ENCODE results near the gene SCRN1. TPM values are rescaled to one million over a fixed set of nuclear protein-coding genes. Genes with fewer than 3 reads are reported as not detected.

SCRN1 gene
- total and polyA plus RNA-seq, 2 experiments from 2014 or later: 47.1 to 73.5 TPM

DNA sequence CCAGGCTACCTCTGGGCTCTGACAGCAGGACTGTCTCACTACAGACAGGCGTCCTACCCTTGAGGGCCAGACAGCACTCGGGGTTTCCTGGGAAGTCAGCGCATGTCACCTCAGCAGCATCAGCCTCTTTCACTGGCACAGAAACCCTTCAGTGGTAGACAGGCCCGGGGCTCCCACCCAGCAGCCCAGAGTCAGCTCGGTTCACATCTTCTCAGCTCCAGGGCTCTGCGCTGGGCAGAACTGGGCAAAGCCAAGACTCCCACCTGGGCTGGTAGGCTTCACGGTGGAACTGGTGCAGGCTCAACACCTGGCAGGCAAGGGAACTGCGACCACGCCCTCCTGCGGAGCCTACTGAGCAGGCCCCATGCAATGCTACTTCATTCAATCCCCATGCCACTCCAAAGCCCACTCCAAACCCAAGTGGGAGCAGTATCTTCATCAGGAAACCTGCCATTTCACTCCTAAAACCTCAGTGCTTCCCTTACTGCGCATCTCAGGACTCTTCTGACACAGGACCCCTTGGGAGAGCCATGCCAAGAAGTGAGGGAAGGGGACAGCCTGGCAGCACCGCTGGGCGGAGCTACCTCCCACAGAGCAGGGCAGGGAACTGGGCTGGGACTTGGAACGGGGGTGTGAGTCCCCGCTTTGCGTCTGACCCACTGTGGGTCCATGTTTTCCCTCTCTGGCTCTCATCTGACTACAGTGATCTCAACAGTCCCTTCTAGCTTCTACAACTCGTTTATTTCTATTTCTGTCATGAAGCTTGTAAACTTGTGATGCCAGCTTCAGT lies 60.4 kb downstream of the SCRN1 start:
- 96% methylated on average over 17 of the region's 17 CpGs for WGBS (ENCODE audit: low lambda C conversion rate, missing lambda C conversion rate)

DNA sequence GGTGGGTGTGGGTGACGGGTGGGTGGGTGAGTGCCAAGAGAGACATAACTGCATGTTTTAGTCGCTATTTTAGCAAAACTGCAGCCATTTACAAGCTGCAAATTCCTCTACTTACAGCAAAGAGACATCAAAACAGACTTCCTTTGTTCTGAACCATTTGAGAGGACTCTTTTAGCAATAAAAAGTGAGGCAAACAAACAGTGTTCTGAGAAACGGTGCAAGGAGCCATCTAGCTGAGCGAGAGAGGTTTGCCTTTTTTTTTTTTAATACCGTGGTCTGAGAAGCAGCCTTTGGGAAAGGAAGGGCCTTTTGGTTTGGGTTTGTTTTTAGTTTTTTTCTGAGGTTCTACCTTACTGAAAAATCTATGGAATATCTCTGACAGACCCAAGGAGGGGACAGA lies 62.9 kb downstream of the SCRN1 start:
- Histone ChIP-seq H3K4me3 (no peak overlapping the region), H3K27me3 (no peaks in the 10 kb centered on the region), H3K4me2 (no peak overlapping the region), H3K36me3 (replicated peaks; ENCODE audit: insufficient read depth, low read depth) (no peaks in the 10 kb centered on the region), H3K79me2 (no peaks in the 10 kb centered on the region), H4K20me1 (ENCODE audit: insufficient read depth, poor library complexity, severe bottlenecking) (no peaks in the 10 kb centered on the region), H3K9me3 (ENCODE audit: low read depth) (no peaks in the 10 kb centered on the region), H3K27ac (peak overlapping the region; percentile 55), H3K9me2 (replicated peaks; ENCODE audit: insufficient read depth) (no peaks in the 10 kb centered on the region), H2AFZ (no peak overlapping the region), H3K4me1 (ENCODE audit: insufficient read depth) (no peaks in the 10 kb centered on the region)
- WGBS (ENCODE audit: low lambda C conversion rate, missing lambda C conversion rate): 36% methylated on average over 4 of the region's 5 CpGs
- DNase-seq (ENCODE audit: low spot score): no peak
- TF ChIP-seq EZH2phosphoT487 (IDR thresholded peaks at IDR 0.05; ENCODE audit: low read depth, severe bottlenecking, unreplicated experiment) (no peak), EZH2 (IDR thresholded peaks at IDR 0.05; ENCODE audit: borderline replicate concordance) (no peak)
- TF ChIP-seq, protein P1, sequence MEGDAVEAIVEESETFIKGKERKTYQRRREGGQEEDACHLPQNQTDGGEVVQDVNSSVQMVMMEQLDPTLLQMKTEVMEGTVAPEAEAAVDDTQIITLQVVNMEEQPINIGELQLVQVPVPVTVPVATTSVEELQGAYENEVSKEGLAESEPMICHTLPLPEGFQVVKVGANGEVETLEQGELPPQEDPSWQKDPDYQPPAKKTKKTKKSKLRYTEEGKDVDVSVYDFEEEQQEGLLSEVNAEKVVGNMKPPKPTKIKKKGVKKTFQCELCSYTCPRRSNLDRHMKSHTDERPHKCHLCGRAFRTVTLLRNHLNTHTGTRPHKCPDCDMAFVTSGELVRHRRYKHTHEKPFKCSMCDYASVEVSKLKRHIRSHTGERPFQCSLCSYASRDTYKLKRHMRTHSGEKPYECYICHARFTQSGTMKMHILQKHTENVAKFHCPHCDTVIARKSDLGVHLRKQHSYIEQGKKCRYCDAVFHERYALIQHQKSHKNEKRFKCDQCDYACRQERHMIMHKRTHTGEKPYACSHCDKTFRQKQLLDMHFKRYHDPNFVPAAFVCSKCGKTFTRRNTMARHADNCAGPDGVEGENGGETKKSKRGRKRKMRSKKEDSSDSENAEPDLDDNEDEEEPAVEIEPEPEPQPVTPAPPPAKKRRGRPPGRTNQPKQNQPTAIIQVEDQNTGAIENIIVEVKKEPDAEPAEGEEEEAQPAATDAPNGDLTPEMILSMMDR (IDR thresholded peaks at IDR 0.05; ENCODE audit: poor library complexity): no peak

More for the DNA sequence above, 60.4 kb downstream of the SCRN1 start:
- H4K20me1 ChIP-seq (ENCODE audit: insufficient read depth, poor library complexity, severe bottlenecking): no peaks in the 10 kb centered on the region
- H2AFZ ChIP-seq: no peak overlapping the region
- no peaks in the 10 kb centered on the region for H3K27me3 ChIP-seq
- TF ChIP-seq EZH2phosphoT487 (IDR thresholded peaks at IDR 0.05; ENCODE audit: low read depth, severe bottlenecking, unreplicated experiment) (no peak), EZH2 (IDR thresholded peaks at IDR 0.05; ENCODE audit: borderline replicate concordance) (no peak)
- TF ChIP-seq, protein P1 (IDR thresholded peaks at IDR 0.05; ENCODE audit: poor library complexity): no peak
- no peaks in the 10 kb centered on the region for H3K9me2 ChIP-seq (replicated peaks; ENCODE audit: insufficient read depth)
- H3K4me3 ChIP-seq: no peak overlapping the region
- no peak overlapping the region for H3K27ac ChIP-seq
- DNase-seq (ENCODE audit: low spot score): no peak
- no peaks in the 10 kb centered on the region for H3K9me3 ChIP-seq (ENCODE audit: low read depth)
- H3K4me2 ChIP-seq: no peak overlapping the region
- H3K4me1 ChIP-seq (ENCODE audit: insufficient read depth): no peaks in the 10 kb centered on the region
- H3K79me2 ChIP-seq: no peaks in the 10 kb centered on the region
- H3K36me3 ChIP-seq (replicated peaks; ENCODE audit: insufficient read depth, low read depth): no peaks in the 10 kb centered on the region

DNA sequence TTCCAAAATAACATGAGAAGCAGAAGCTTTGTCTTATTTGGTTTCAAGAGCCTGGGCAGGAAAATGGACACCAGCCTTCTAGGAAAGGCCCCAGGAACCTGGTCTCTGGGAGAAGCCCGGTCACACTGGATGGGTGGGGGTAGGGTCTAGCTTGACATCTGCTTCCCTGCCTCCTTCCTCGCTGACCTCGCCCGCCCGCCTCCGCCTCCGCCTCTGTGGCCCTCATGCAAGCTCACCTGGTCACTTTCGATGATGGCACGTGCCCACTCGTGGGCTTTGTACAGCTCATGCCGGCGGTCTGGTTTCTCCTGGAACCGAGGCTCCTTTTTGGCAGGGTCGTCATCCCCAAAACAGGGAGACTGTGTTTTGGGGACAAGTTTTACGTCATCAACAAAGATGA lies 63.4 kb downstream of the SCRN1 start:
- Histone ChIP-seq H2AFZ (no peak overlapping the region), H3K36me3 (replicated peaks; ENCODE audit: insufficient read depth, low read depth) (no peaks in the 10 kb centered on the region), H4K20me1 (ENCODE audit: insufficient read depth, poor library complexity, severe bottlenecking) (peaks cover 2% of the 10 kb centered on the region), H3K9me2 (replicated peaks; ENCODE audit: insufficient read depth) (no peaks in the 10 kb centered on the region), H3K79me2 (no peaks in the 10 kb centered on the region), H3K27me3 (no peaks in the 10 kb centered on the region), H3K4me1 (ENCODE audit: insufficient read depth) (no peaks in the 10 kb centered on the region), H3K4me2 (no peak overlapping the region), H3K27ac (peak overlapping the region; percentile 53), H3K4me3 (no peak overlapping the region), H3K9me3 (ENCODE audit: low read depth) (no peaks in the 10 kb centered on the region)
- TF ChIP-seq, protein P1 (IDR thresholded peaks at IDR 0.05; ENCODE audit: poor library complexity): no peak
- TF ChIP-seq EZH2 (IDR thresholded peaks at IDR 0.05; ENCODE audit: borderline replicate concordance) (no peak), EZH2phosphoT487 (IDR thresholded peaks at IDR 0.05; ENCODE audit: low read depth, severe bottlenecking, unreplicated experiment) (no peak)
- no peak for DNase-seq (ENCODE audit: low spot score)
- WGBS (ENCODE audit: low lambda C conversion rate, missing lambda C conversion rate): 95% methylated on average over 15 of the region's 15 CpGs

Data from hepatocyte (in vitro differentiated cells).